ENCODE data around the gene CT47C1.
"Not testable (repeated sequence)": the region's sequence is repeated elsewhere in the genome, so short reads cannot be mapped to it uniquely, and the experiment has no call there.

CT47C1 gene

GRCh38 chrX:119072744-119073143 is at the start of gene CT47C1:
CT47C1 (plus strand) TSS chrX:119072993; CDS start chrX:119073226, 233 bp downstream.
- DNase-seq, result no peak

GRCh38 chrX:119025900-119026299 is 46.9 kb upstream of the CT47C1 start:
- no peak for DNase-seq

GRCh38 chrX:119026344-119026743 is 46.4 kb upstream of the CT47C1 start:
- not testable (repeated sequence) for DNase-seq

- DNase-seq, result not testable (repeated sequence)
Observed at GRCh38 chrX:119027960-119028732, 44.6 kb upstream of the CT47C1 start.

GRCh38 chrX:119028733-119029330 is 44.0 kb upstream of the CT47C1 start:
- no peak for DNase-seq

- not testable (repeated sequence) for DNase-seq
Observed at GRCh38 chrX:119029656-119030055, 43.1 kb upstream of the CT47C1 start.

GRCh38 chrX:119030990-119031389 is 41.8 kb upstream of the CT47C1 start:
- no peak for DNase-seq

GRCh38 chrX:119036107-119037029 is 36.4 kb upstream of the CT47C1 start:
- no peak for DNase-seq

GRCh38 chrX:119040432-119040831 is 32.4 kb upstream of the CT47C1 start:
- DNase-seq, result no peak

GRCh38 chrX:119041175-119041574 is 31.6 kb upstream of the CT47C1 start:
- DNase-seq, result no peak

- no peak for DNase-seq
Observed at GRCh38 chrX:119042040-119042439, 30.8 kb upstream of the CT47C1 start.

- DNase-seq, result no peak
Observed at GRCh38 chrX:119042996-119043395, 29.8 kb upstream of the CT47C1 start.

GRCh38 chrX:119045884-119046283 is 26.9 kb upstream of the CT47C1 start:
- no peak for DNase-seq

GRCh38 chrX:119055687-119056086 is 17.1 kb upstream of the CT47C1 start:
- DNase-seq, result no peak

GRCh38 chrX:119062750-119063374 is 9.9 kb upstream of the CT47C1 start:
- DNase-seq, result no peak

GRCh38 chrX:119063428-119063827 is 9.4 kb upstream of the CT47C1 start:
- no peak for DNase-seq

- DNase-seq, result peak; percentile 50 to 57
Observed at GRCh38 chrX:119067023-119067739, 5.6 kb upstream of the CT47C1 start.

- no peak for DNase-seq
Observed at GRCh38 chrX:119069128-119069527, 3.7 kb upstream of the CT47C1 start.

GRCh38 chrX:119069762-119070161 is 3.0 kb upstream of the CT47C1 start:
- DNase-seq, result no peak

GRCh38 chrX:119071381-119071780 is 1.4 kb upstream of the CT47C1 start:
- no peak for DNase-seq

- DNase-seq, result no peak
Observed at GRCh38 chrX:119073200-119073905, 560 bp downstream of the CT47C1 start.

GRCh38 chrX:119073911-119074310 is 1.1 kb downstream of the CT47C1 start:
- DNase-seq, result no peak

Measured in activated CD4-positive, alpha-beta T cell treated with anti-CD3 and anti-CD28 coated beads, Interleukin-2, amount 50 U/mL, for 48 hours (primary cell).